IPS DF 4.7 (cell line): ENCODE data around the gene CLASP1.
"Not testable (repeated sequence)": the region's sequence is repeated elsewhere in the genome, so short reads cannot be mapped to it uniquely, and the experiment has no call there.

Experiments used
- DNase-seq: peaks from one replicate; pipeline ENCODE4 v3.0.0-alpha.2; 2013; ENCODE audit warnings: low spot score; ENCODE audit errors: extremely low read depth

The CLASP1 gene

GRCh38 chr2:121662656-121663055 lies 13.4 kb upstream of the CLASP1 start:
- DNase-seq: no peak

GRCh38 chr2:121659933-121660332 lies 10.7 kb upstream of the CLASP1 start:
- no peak for DNase-seq

- DNase-seq: not testable (repeated sequence)
Observed at GRCh38 chr2:121658393-121658792, 9.1 kb upstream of the CLASP1 start.

- no peak for DNase-seq
Observed at GRCh38 chr2:121653035-121653434, 3.8 kb upstream of the CLASP1 start.

- no peak for DNase-seq
Observed at GRCh38 chr2:121650315-121650930, 1.2 kb upstream of the CLASP1 start.

- DNase-seq: peak; percentile 87
Observed at GRCh38 chr2:121649596-121650314, 493 bp upstream of the CLASP1 start.

- no peak for DNase-seq
Observed at GRCh38 chr2:121648206-121649148, 785 bp downstream of the CLASP1 start.

GRCh38 chr2:121647396-121647795 lies 1.9 kb downstream of the CLASP1 start:
- no peak for DNase-seq

GRCh38 chr2:121644715-121645114 lies 4.5 kb downstream of the CLASP1 start:
- DNase-seq: no peak

GRCh38 chr2:121643877-121644276 lies 5.4 kb downstream of the CLASP1 start:
- no peak for DNase-seq

GRCh38 chr2:121640380-121641316 lies 8.6 kb downstream of the CLASP1 start:
- DNase-seq: no peak

GRCh38 chr2:121639846-121640245 lies 9.4 kb downstream of the CLASP1 start:
- DNase-seq: not testable (repeated sequence)

- no peak for DNase-seq
Observed at GRCh38 chr2:121638333-121638732, 10.9 kb downstream of the CLASP1 start.

- no peak for DNase-seq
Observed at GRCh38 chr2:121635371-121635770, 13.9 kb downstream of the CLASP1 start.

GRCh38 chr2:121634354-121635307 lies 14.6 kb downstream of the CLASP1 start:
- no peak for DNase-seq

- no peak for DNase-seq
Observed at GRCh38 chr2:121633463-121633862, 15.8 kb downstream of the CLASP1 start.

GRCh38 chr2:121627525-121628050 lies 21.7 kb downstream of the CLASP1 start:
- no peak for DNase-seq

- DNase-seq: no peak
Observed at GRCh38 chr2:121626777-121627524, 22.3 kb downstream of the CLASP1 start.

GRCh38 chr2:121625953-121626352 lies 23.3 kb downstream of the CLASP1 start:
- no peak for DNase-seq
